Measurements from ENCODE around the gene RNF126. TPM values are rescaled to one million over a fixed set of nuclear protein-coding genes. Genes with fewer than 3 reads are reported as not detected.

The RNF126 gene
- total and polyA plus RNA-seq, 2 experiments from 2014 or later, result 95.7 to 112 TPM

DNA sequence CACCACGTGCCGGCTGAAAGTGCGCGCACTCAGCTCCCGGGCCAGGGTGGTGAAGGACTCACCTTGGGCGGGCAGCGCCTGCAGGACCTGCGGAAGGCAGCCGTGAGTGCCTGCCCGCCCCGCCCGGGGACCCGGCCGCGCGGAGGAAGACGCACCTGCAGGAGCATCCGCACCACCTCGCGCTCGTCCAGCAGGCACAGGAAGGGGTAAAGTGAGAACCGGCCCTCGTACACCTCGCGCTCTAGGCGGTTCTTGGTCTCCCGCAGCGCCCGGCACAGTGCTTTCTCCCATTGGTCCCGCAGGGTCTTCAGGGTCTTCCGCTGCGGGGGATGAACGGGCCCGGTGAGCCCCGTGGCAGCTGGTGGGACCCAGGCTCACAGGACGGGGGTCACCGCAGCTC, 40.3 kb downstream of the RNF126 start (continued):
- TF ChIP-seq, protein P1, sequence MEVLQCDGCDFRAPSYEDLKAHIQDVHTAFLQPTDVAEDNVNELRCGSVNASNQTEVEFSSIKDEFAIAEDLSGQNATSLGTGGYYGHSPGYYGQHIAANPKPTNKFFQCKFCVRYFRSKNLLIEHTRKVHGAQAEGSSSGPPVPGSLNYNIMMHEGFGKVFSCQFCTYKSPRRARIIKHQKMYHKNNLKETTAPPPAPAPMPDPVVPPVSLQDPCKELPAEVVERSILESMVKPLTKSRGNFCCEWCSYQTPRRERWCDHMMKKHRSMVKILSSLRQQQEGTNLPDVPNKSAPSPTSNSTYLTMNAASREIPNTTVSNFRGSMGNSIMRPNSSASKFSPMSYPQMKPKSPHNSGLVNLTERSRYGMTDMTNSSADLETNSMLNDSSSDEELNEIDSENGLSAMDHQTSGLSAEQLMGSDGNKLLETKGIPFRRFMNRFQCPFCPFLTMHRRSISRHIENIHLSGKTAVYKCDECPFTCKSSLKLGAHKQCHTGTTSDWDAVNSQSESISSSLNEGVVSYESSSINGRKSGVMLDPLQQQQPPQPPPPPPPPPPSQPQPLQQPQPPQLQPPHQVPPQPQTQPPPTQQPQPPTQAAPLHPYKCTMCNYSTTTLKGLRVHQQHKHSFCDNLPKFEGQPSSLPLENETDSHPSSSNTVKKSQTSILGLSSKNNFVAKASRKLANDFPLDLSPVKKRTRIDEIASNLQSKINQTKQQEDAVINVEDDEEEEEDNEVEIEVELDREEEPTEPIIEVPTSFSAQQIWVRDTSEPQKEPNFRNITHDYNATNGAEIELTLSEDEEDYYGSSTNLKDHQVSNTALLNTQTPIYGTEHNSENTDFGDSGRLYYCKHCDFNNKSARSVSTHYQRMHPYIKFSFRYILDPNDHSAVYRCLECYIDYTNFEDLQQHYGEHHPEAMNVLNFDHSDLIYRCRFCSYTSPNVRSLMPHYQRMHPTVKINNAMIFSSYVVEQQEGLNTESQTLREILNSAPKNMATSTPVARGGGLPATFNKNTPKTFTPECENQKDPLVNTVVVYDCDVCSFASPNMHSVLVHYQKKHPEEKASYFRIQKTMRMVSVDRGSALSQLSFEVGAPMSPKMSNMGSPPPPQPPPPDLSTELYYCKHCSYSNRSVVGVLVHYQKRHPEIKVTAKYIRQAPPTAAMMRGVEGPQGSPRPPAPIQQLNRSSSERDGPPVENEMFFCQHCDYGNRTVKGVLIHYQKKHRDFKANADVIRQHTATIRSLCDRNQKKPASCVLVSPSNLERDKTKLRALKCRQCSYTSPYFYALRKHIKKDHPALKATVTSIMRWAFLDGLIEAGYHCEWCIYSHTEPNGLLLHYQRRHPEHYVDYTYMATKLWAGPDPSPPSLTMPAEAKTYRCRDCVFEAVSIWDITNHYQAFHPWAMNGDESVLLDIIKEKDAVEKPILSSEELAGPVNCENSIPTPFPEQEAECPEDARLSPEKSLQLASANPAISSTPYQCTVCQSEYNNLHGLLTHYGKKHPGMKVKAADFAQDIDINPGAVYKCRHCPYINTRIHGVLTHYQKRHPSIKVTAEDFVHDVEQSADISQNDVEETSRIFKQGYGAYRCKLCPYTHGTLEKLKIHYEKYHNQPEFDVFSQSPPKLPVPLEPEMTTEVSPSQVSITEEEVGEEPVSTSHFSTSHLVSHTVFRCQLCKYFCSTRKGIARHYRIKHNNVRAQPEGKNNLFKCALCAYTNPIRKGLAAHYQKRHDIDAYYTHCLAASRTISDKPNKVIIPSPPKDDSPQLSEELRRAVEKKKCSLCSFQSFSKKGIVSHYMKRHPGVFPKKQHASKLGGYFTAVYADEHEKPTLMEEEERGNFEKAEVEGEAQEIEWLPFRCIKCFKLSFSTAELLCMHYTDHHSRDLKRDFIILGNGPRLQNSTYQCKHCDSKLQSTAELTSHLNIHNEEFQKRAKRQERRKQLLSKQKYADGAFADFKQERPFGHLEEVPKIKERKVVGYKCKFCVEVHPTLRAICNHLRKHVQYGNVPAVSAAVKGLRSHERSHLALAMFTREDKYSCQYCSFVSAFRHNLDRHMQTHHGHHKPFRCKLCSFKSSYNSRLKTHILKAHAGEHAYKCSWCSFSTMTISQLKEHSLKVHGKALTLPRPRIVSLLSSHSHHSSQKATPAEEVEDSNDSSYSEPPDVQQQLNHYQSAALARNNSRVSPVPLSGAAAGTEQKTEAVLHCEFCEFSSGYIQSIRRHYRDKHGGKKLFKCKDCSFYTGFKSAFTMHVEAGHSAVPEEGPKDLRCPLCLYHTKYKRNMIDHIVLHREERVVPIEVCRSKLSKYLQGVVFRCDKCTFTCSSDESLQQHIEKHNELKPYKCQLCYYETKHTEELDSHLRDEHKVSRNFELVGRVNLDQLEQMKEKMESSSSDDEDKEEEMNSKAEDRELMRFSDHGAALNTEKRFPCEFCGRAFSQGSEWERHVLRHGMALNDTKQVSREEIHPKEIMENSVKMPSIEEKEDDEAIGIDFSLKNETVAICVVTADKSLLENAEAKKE (CRISPR knock-in tag; IDR thresholded peaks at IDR 0.05), result no peak
- TF ChIP-seq, protein P2, sequence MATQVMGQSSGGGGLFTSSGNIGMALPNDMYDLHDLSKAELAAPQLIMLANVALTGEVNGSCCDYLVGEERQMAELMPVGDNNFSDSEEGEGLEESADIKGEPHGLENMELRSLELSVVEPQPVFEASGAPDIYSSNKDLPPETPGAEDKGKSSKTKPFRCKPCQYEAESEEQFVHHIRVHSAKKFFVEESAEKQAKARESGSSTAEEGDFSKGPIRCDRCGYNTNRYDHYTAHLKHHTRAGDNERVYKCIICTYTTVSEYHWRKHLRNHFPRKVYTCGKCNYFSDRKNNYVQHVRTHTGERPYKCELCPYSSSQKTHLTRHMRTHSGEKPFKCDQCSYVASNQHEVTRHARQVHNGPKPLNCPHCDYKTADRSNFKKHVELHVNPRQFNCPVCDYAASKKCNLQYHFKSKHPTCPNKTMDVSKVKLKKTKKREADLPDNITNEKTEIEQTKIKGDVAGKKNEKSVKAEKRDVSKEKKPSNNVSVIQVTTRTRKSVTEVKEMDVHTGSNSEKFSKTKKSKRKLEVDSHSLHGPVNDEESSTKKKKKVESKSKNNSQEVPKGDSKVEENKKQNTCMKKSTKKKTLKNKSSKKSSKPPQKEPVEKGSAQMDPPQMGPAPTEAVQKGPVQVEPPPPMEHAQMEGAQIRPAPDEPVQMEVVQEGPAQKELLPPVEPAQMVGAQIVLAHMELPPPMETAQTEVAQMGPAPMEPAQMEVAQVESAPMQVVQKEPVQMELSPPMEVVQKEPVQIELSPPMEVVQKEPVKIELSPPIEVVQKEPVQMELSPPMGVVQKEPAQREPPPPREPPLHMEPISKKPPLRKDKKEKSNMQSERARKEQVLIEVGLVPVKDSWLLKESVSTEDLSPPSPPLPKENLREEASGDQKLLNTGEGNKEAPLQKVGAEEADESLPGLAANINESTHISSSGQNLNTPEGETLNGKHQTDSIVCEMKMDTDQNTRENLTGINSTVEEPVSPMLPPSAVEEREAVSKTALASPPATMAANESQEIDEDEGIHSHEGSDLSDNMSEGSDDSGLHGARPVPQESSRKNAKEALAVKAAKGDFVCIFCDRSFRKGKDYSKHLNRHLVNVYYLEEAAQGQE (IDR thresholded peaks at IDR 0.05; ENCODE audit: unreplicated experiment), result no peak
- TF ChIP-seq EZH2phosphoT487 (IDR thresholded peaks at IDR 0.05; ENCODE audit: unreplicated experiment), result no peak
- no peak for TF ChIP-seq NANOG (IDR thresholded peaks at IDR 0.05; ENCODE audit: borderline replicate concordance)
- TF ChIP-seq, protein P3, sequence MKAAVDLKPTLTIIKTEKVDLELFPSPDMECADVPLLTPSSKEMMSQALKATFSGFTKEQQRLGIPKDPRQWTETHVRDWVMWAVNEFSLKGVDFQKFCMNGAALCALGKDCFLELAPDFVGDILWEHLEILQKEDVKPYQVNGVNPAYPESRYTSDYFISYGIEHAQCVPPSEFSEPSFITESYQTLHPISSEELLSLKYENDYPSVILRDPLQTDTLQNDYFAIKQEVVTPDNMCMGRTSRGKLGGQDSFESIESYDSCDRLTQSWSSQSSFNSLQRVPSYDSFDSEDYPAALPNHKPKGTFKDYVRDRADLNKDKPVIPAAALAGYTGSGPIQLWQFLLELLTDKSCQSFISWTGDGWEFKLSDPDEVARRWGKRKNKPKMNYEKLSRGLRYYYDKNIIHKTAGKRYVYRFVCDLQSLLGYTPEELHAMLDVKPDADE (IDR thresholded peaks at IDR 0.05), result no peak
- TF ChIP-seq, protein P4, sequence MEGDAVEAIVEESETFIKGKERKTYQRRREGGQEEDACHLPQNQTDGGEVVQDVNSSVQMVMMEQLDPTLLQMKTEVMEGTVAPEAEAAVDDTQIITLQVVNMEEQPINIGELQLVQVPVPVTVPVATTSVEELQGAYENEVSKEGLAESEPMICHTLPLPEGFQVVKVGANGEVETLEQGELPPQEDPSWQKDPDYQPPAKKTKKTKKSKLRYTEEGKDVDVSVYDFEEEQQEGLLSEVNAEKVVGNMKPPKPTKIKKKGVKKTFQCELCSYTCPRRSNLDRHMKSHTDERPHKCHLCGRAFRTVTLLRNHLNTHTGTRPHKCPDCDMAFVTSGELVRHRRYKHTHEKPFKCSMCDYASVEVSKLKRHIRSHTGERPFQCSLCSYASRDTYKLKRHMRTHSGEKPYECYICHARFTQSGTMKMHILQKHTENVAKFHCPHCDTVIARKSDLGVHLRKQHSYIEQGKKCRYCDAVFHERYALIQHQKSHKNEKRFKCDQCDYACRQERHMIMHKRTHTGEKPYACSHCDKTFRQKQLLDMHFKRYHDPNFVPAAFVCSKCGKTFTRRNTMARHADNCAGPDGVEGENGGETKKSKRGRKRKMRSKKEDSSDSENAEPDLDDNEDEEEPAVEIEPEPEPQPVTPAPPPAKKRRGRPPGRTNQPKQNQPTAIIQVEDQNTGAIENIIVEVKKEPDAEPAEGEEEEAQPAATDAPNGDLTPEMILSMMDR (conservative IDR thresholded peaks at IDR 0.05; ENCODE audit: low read depth in 2 of 2), result no peak
- TF ChIP-seq POLR2AphosphoS5 (IDR thresholded peaks at IDR 0.05; ENCODE audit: low read depth), result no peak
